GM19397 (cell line): ENCODE results near the gene CMTR1.
"Not testable (repeated sequence)": the region's sequence is repeated elsewhere in the genome, so short reads cannot be mapped to it uniquely, and the experiment has no call there.

Source experiments
- ATAC-seq: cut with Tn5 transposase; IDR thresholded peaks from one replicate; pipeline ENCODE4 v1.9.1; 2021; ENCODE audit warnings: mild to moderate bottlenecking, moderate library complexity; ENCODE audit not compliant: unreplicated experiment

Gene CMTR1

GRCh38 chr6:37491171-37491829 is 58.3 kb downstream of the CMTR1 start:
- ATAC-seq: no peak

- no peak for ATAC-seq
These were observed 58.8 kb downstream of the CMTR1 start for GRCh38 chr6:37491830-37492208.

GRCh38 chr6:37492236-37492972 is 59.4 kb downstream of the CMTR1 start:
- ATAC-seq: no peak

- no peak for ATAC-seq
These were observed 60.1 kb downstream of the CMTR1 start for GRCh38 chr6:37492991-37493660.

- ATAC-seq: no peak
These were observed 60.6 kb downstream of the CMTR1 start for GRCh38 chr6:37493661-37493995.

- no peak for ATAC-seq
These were observed 62.4 kb downstream of the CMTR1 start for GRCh38 chr6:37495244-37495934.

GRCh38 chr6:37496951-37497885 is 64.2 kb downstream of the CMTR1 start:
- no peak for ATAC-seq

GRCh38 chr6:37499433-37500293 is 66.6 kb downstream of the CMTR1 start, which contains the start of gene CCDC167:
TSS of gene CCDC167 (minus strand) at chr6:37499893. CDS start at chr6:37499863, 30 bp downstream.
- ATAC-seq: peak; percentile 87

- ATAC-seq: no peak
These were observed 67.2 kb downstream of the CMTR1 start for GRCh38 chr6:37500294-37500608.

GRCh38 chr6:37500904-37501303 is 67.9 kb downstream of the CMTR1 start:
- ATAC-seq: not testable (repeated sequence)

- no peak for ATAC-seq
These were observed 68.8 kb downstream of the CMTR1 start for GRCh38 chr6:37501632-37502491.

GRCh38 chr6:37502703-37503291 is 69.8 kb downstream of the CMTR1 start:
- no peak for ATAC-seq

GRCh38 chr6:37503309-37503965 is 70.4 kb downstream of the CMTR1 start:
- ATAC-seq: no peak

- ATAC-seq: no peak
These were observed 71.0 kb downstream of the CMTR1 start for GRCh38 chr6:37504024-37504423.

- no peak for ATAC-seq
These were observed 73.5 kb downstream of the CMTR1 start for GRCh38 chr6:37506479-37506878.

- no peak for ATAC-seq
These were observed 74.1 kb downstream of the CMTR1 start for GRCh38 chr6:37507077-37507476.

GRCh38 chr6:37507690-37508421 is 74.8 kb downstream of the CMTR1 start:
- ATAC-seq: no peak
